HEK293T (cell line): ENCODE data around the gene SALL1.

Experiments used
- FOXK2 ChIP-seq: fragments of 450-650 bp; IDR thresholded peaks from 2 replicates; pipeline ENCODE4 v1.6.1; 2016; ENCODE audit warnings: mild to moderate bottlenecking
- FOXM1 ChIP-seq: fragments of 450-650 bp; IDR thresholded peaks from 2 replicates; pipeline ENCODE4 v1.6.1; 2017; ENCODE audit warnings: mild to moderate bottlenecking, borderline replicate concordance
- NFRKB ChIP-seq: fragments of 450-650 bp; IDR thresholded peaks from 2 replicates; pipeline ENCODE4 v1.6.1; 2016; ENCODE audit warnings: mild to moderate bottlenecking, moderate library complexity
- PKNOX1 ChIP-seq: fragments of 450-650 bp; IDR thresholded peaks from 2 replicates; pipeline ENCODE4 v1.6.1; 2016
- SUZ12 ChIP-seq: fragments of 450-650 bp; IDR thresholded peaks from 2 replicates; pipeline ENCODE4 v1.6.1; 2016; ENCODE audit warnings: mild to moderate bottlenecking

- TF ChIP-seq FOXM1 (no peak), SUZ12 (no peak), NFRKB (no peak), FOXK2 (no peak), PKNOX1 (no peak)
Measured at GRCh38 chr16:51159865-51160264, 8.8 kb upstream of the SALL1 start.
